AG04449 (cell line): ENCODE results near the gene ADORA2A.

Experiments
- CTCF ChIA-PET: fragments of 350-600 bp; formaldehyde crosslinking; extraction: SDS; loops from one replicate; lab custom pipeline; 2021; ENCODE audit warnings: antibody characterized with exemption; lab: Yijun Ruan, JAX
- POLR2A ChIA-PET: fragments of 400-600, 350-600 bp; formaldehyde crosslinking; extraction: SDS; loops from one replicate; lab custom pipeline; 2020; ENCODE audit warnings: antibody characterized with exemption, inconsistent platforms; lab: Yijun Ruan, JAX
- DNase-seq: peaks from one replicate; pipeline ENCODE4 v3.0.0-alpha.2; 2010; ENCODE audit warnings: low read depth, low spot score
- H3K4me3 ChIP-seq: 2 replicates; pipeline ENCODE4 v1.5.1; 2011; ENCODE audit warnings: low read depth, mild to moderate bottlenecking, control low read depth, low read length
- CTCF ChIP-seq: IDR thresholded peaks from one replicate; pipeline ENCODE4 v1.5.1; 2011; ENCODE audit warnings: mild to moderate bottlenecking, moderate library complexity, low read length, control low read depth, inconsistent platforms; ENCODE audit not compliant: insufficient read depth; ENCODE audit errors: missing control alignments

Gene ADORA2A

GRCh38 chr22:24429411-24430365, 2.3 kb downstream of the ADORA2A start:
- H3K4me3 ChIP-seq, result no peak overlapping the region
- ChIA-PET CTCF (interaction anchor here (0.8 to 1.8 kb wide), 8 partner anchors 8 to 96 kb away, joined by 4 to 10 read pairs (median 4); no protein-coding TSS in a partner anchor), POLR2A (no interaction called here)
- no peak for DNase-seq
- no peak for TF ChIP-seq CTCF

- CTCF ChIA-PET, result interaction anchor here (0.9 to 7.9 kb wide), 6 partner anchors 6 to 92 kb away, joined by 3 to 63 read pairs (median 4); no protein-coding TSS in a partner anchor
- POLR2A ChIA-PET, result no interaction called here
- no peak overlapping the region for H3K4me3 ChIP-seq
- no peak for TF ChIP-seq CTCF
- DNase-seq, result no peak
These were observed 3.3 kb downstream of the ADORA2A start for GRCh38 chr22:24430431-24431308.

GRCh38 chr22:24431309-24432034, 4.1 kb downstream of the ADORA2A start:
- CTCF ChIA-PET, result interaction anchor here (0.6 to 7.9 kb wide), 4 partner anchors 7 to 71 kb away, joined by 3 to 63 read pairs (median 4); no protein-coding TSS in a partner anchor

GRCh38 chr22:24432059-24432853, 4.9 kb downstream of the ADORA2A start:
- no peak for DNase-seq
- no peak for TF ChIP-seq CTCF
- POLR2A ChIA-PET, result no interaction called here
- CTCF ChIA-PET, result interaction anchor here (0.8 to 7.9 kb wide), 3 partner anchors 8 to 65 kb away, joined by 3 to 63 read pairs (median 3); no protein-coding TSS in a partner anchor
- no peak overlapping the region for H3K4me3 ChIP-seq

More at GRCh38 chr22:24431309-24432034, 4.1 kb downstream of the ADORA2A start:
- no peak for TF ChIP-seq CTCF
- DNase-seq, result no peak
- no peak overlapping the region for H3K4me3 ChIP-seq
- POLR2A ChIA-PET, result no interaction called here
